HUES48 (cell line): Measurements from ENCODE around the gene ATG9B.

ENCODE experiments used
- H3K27ac ChIP-seq: one replicate; pipeline ENCODE4 v1.7.0; 2013; ENCODE audit warnings: low read depth, low read length, inconsistent platforms
- H3K27me3 ChIP-seq: 2 replicates; pipeline ENCODE4 v1.6.1; 2013; ENCODE audit warnings: mild to moderate bottlenecking, low read length; ENCODE audit not compliant: control insufficient read depth, insufficient read depth
- H3K36me3 ChIP-seq: 2 replicates; pipeline ENCODE4 v1.6.1; 2013; ENCODE audit warnings: low read length; ENCODE audit not compliant: control insufficient read depth, insufficient read depth
- H3K4me1 ChIP-seq: 2 replicates; pipeline ENCODE4 v1.6.1; 2013; ENCODE audit warnings: mild to moderate bottlenecking, low read length; ENCODE audit not compliant: control insufficient read depth, insufficient read depth
- H3K4me3 ChIP-seq: 2 replicates; pipeline ENCODE4 v1.5.1; 2013; ENCODE audit warnings: mild to moderate bottlenecking, low read depth, low read length
- H3K9ac ChIP-seq: 2 replicates; pipeline ENCODE4 v1.6.1; 2013; ENCODE audit warnings: mild to moderate bottlenecking, low read depth, low read length, moderate library complexity
- H3K9me3 ChIP-seq: 2 replicates; pipeline ENCODE4 v1.6.1; 2013; ENCODE audit warnings: low read length; ENCODE audit not compliant: control insufficient read depth, insufficient read depth

ATG9B gene

GRCh38 chr7:150997075-150997511, 27.2 kb downstream of the ATG9B start:
- Histone ChIP-seq H3K9me3 (no peaks in the 10 kb centered on the region), H3K4me3 (no peak overlapping the region), H3K27me3 (no peaks in the 10 kb centered on the region), H3K4me1 (no peaks in the 10 kb centered on the region), H3K9ac (no peak overlapping the region), H3K27ac (no peak overlapping the region), H3K36me3 (no peaks in the 10 kb centered on the region)

- Histone ChIP-seq H3K36me3 (no peaks in the 10 kb centered on the region), H3K9ac (no peak overlapping the region), H3K9me3 (no peaks in the 10 kb centered on the region), H3K4me3 (no peak overlapping the region), H3K27ac (no peak overlapping the region), H3K4me1 (no peaks in the 10 kb centered on the region), H3K27me3 (no peaks in the 10 kb centered on the region)
Measured at GRCh38 chr7:150996376-150997074, 27.8 kb downstream of the ATG9B start.

- Histone ChIP-seq H3K4me1 (no peaks in the 10 kb centered on the region), H3K4me3 (no peak overlapping the region), H3K27ac (no peak overlapping the region)
Measured at GRCh38 chr7:150994838-150995510, 29.3 kb downstream of the ATG9B start.

GRCh38 chr7:150994141-150994837, 30.0 kb downstream of the ATG9B start:
- no peaks in the 10 kb centered on the region for H3K27me3 ChIP-seq
- no peak overlapping the region for H3K9ac ChIP-seq
- no peak overlapping the region for H3K27ac ChIP-seq
- H3K9me3 ChIP-seq, result no peaks in the 10 kb centered on the region
- no peak overlapping the region for H3K4me3 ChIP-seq
- no peaks in the 10 kb centered on the region for H3K4me1 ChIP-seq
- H3K36me3 ChIP-seq, result no peaks in the 10 kb centered on the region

More at GRCh38 chr7:150994838-150995510, 29.3 kb downstream of the ATG9B start:
- H3K9me3 ChIP-seq, result no peaks in the 10 kb centered on the region
- no peaks in the 10 kb centered on the region for H3K36me3 ChIP-seq
- no peaks in the 10 kb centered on the region for H3K27me3 ChIP-seq
- H3K9ac ChIP-seq, result no peak overlapping the region

GRCh38 chr7:150993511-150993910, 30.8 kb downstream of the ATG9B start:
- Histone ChIP-seq H3K4me1 (peaks cover 4% of the 10 kb centered on the region; the same call in 1 of the 2 replicates), H3K4me3 (no peak overlapping the region), H3K27me3 (no peaks in the 10 kb centered on the region), H3K27ac (no peak overlapping the region), H3K36me3 (no peaks in the 10 kb centered on the region), H3K9me3 (no peaks in the 10 kb centered on the region), H3K9ac (no peak overlapping the region)

GRCh38 chr7:150992833-150993302, 31.4 kb downstream of the ATG9B start:
- H3K27ac ChIP-seq, result no peak overlapping the region
- peaks cover 4% of the 10 kb centered on the region; the same call in 1 of the 2 replicates for H3K4me1 ChIP-seq
- H3K9me3 ChIP-seq, result no peaks in the 10 kb centered on the region
- no peaks in the 10 kb centered on the region for H3K36me3 ChIP-seq
- no peak overlapping the region for H3K4me3 ChIP-seq
- no peaks in the 10 kb centered on the region for H3K27me3 ChIP-seq
- H3K9ac ChIP-seq, result no peak overlapping the region

- Histone ChIP-seq H3K9ac (no peak overlapping the region), H3K4me3 (no peak overlapping the region), H3K27me3 (no peaks in the 10 kb centered on the region), H3K4me1 (peaks cover 4% of the 10 kb centered on the region; the same call in 1 of the 2 replicates), H3K9me3 (no peaks in the 10 kb centered on the region), H3K36me3 (no peaks in the 10 kb centered on the region), H3K27ac (no peak overlapping the region)
Measured at GRCh38 chr7:150992051-150992640, 32.1 kb downstream of the ATG9B start.

GRCh38 chr7:150990416-150991186, 33.7 kb downstream of the ATG9B start, which contains the start of gene NOS3:
TSS of gene NOS3 (plus strand) at chr7:150991017. CDS start at chr7:150993804, 2,787 bp downstream.
- H3K27ac ChIP-seq, result no peak within 1 kb of the TSS

GRCh38 chr7:150989456-150989855, 34.8 kb downstream of the ATG9B start:
- H3K4me1 ChIP-seq, result peaks cover 4% of the 10 kb centered on the region; the same call in 1 of the 2 replicates
- H3K4me3 ChIP-seq, result no peak overlapping the region
- no peaks in the 10 kb centered on the region for H3K27me3 ChIP-seq
- no peaks in the 10 kb centered on the region for H3K36me3 ChIP-seq
- no peaks in the 10 kb centered on the region for H3K9me3 ChIP-seq
- H3K27ac ChIP-seq, result no peak overlapping the region
- H3K9ac ChIP-seq, result no peak overlapping the region

More at GRCh38 chr7:150990416-150991186, 33.7 kb downstream of the ATG9B start, which contains the start of gene NOS3:
- peaks cover 4% of the 10 kb centered on the region; the same call in 1 of the 2 replicates for H3K4me1 ChIP-seq
- no peaks in the 10 kb centered on the region for H3K36me3 ChIP-seq
- no peak within 1 kb of the TSS for H3K9ac ChIP-seq
- H3K27me3 ChIP-seq, result no peaks in the 10 kb centered on the region
- no peak within 1 kb of the TSS for H3K4me3 ChIP-seq
- no peaks in the 10 kb centered on the region for H3K9me3 ChIP-seq
